ENCODE measurements around the gene CLDN6. TPM values are rescaled to one million over a fixed set of nuclear protein-coding genes. Genes with fewer than 3 reads are reported as not detected.

The CLDN6 gene
- total RNA-seq, 2 experiments from 2014 or later, result not detected

GRCh38 chr16:3008690-3009037, 9.3 kb downstream of the CLDN6 start:
- ChIA-PET POLR2A (no interaction called here), CTCF (interaction anchor here (2.1 to 7.2 kb wide), 2 partner anchors 12 to 21 kb away, joined by 16 to 73 read pairs; partner anchors contain the start of gene TNFRSF12A)

GRCh38 chr16:3007957-3008689, 9.9 kb downstream of the CLDN6 start:
- ChIA-PET CTCF (interaction anchor here (0.9 to 7.2 kb wide), 4 partner anchors 13 to 21 kb away, joined by 3 to 73 read pairs (median 10); partner anchors contain the start of gene TNFRSF12A), POLR2A (interaction anchor here (0.6 kb wide), 1 partner anchor 31 kb away, joined by 3 read pairs; no protein-coding TSS in a partner anchor)

GRCh38 chr16:3007059-3007956, 10.7 kb downstream of the CLDN6 start:
- CTCF ChIA-PET, result interaction anchor here (0.9 to 7.2 kb wide), 4 partner anchors 13 to 22 kb away, joined by 3 to 73 read pairs (median 10); partner anchors contain the start of gene TNFRSF12A
- POLR2A ChIA-PET, result interaction anchor here (0.5 to 0.6 kb wide), 2 partner anchors 32 to 120 kb away, joined by 3 to 5 read pairs; no protein-coding TSS in a partner anchor

GRCh38 chr16:3004781-3005284, 13.2 kb downstream of the CLDN6 start:
- POLR2A ChIA-PET, result interaction anchor here (1.2 kb wide), 1 partner anchor 144 kb away, joined by 4 read pairs; no protein-coding TSS in a partner anchor
- CTCF ChIA-PET, result interaction anchor here (0.6 to 7.2 kb wide), 4 partner anchors 18 to 234 kb away, joined by 4 to 73 read pairs (median 11); partner anchors contain the start of genes HCFC1R1 and THOC6

GRCh38 chr16:3004319-3004718, 13.7 kb downstream of the CLDN6 start:
- CTCF ChIA-PET, result interaction anchor here (0.8 to 7.2 kb wide), 10 partner anchors 10 to 122 kb away, joined by 3 to 73 read pairs (median 3); partner anchors contain the start of genes HCFC1R1, PKMYT1, THOC6 and TNFRSF12A
- POLR2A ChIA-PET, result interaction anchor here (1.0 to 1.2 kb wide), 2 partner anchors 18 to 145 kb away, joined by 3 to 4 read pairs; no protein-coding TSS in a partner anchor

GRCh38 chr16:3003582-3004270, 14.3 kb downstream of the CLDN6 start:
- ChIA-PET CTCF (interaction anchor here (0.8 to 7.2 kb wide), 10 partner anchors 9 to 123 kb away, joined by 3 to 73 read pairs (median 3); partner anchors contain the start of genes HCFC1R1, PKMYT1, THOC6 and TNFRSF12A), POLR2A (interaction anchor here (1.0 kb wide), 1 partner anchor 18 kb away, joined by 3 read pairs; no protein-coding TSS in a partner anchor)

- CTCF ChIA-PET, result interaction anchor here (1.6 to 2.1 kb wide), 2 partner anchors 27 to 30 kb away, joined by 6 to 12 read pairs; no protein-coding TSS in a partner anchor
- POLR2A ChIA-PET, result no interaction called here
Measured at GRCh38 chr16:3001316-3001715, 16.7 kb downstream of the CLDN6 start.

- ChIA-PET CTCF (interaction anchor here (1.6 to 2.1 kb wide), 2 partner anchors 28 to 31 kb away, joined by 6 to 12 read pairs; no protein-coding TSS in a partner anchor), POLR2A (no interaction called here)
Measured at GRCh38 chr16:3000540-3000939, 17.4 kb downstream of the CLDN6 start.

- POLR2A ChIA-PET, result no interaction called here
Measured at GRCh38 chr16:2999929-3000328, 18.1 kb downstream of the CLDN6 start.

GRCh38 chr16:2996298-2996697, 21.7 kb downstream of the CLDN6 start:
- CTCF ChIA-PET, result interaction anchor here (0.8 kb wide), 1 partner anchor 32 kb away, joined by 3 read pairs; no protein-coding TSS in a partner anchor
- POLR2A ChIA-PET, result no interaction called here

More at GRCh38 chr16:2999929-3000328, 18.1 kb downstream of the CLDN6 start:
- CTCF ChIA-PET, result interaction anchor here (2.1 kb wide), 1 partner anchor 29 kb away, joined by 12 read pairs; no protein-coding TSS in a partner anchor

GRCh38 chr16:2992383-2993081, 25.5 kb downstream of the CLDN6 start:
- CTCF ChIA-PET, result no interaction called here
- POLR2A ChIA-PET, result no interaction called here

- POLR2A ChIA-PET, result no interaction called here
- CTCF ChIA-PET, result interaction anchor here (0.8 kb wide), 1 partner anchor 16 kb away, joined by 3 read pairs; no protein-coding TSS in a partner anchor
Measured at GRCh38 chr16:2991566-2992261, 26.3 kb downstream of the CLDN6 start.

GRCh38 chr16:2990891-2991290, 27.1 kb downstream of the CLDN6 start:
- POLR2A ChIA-PET, result no interaction called here
- CTCF ChIA-PET, result interaction anchor here (0.8 kb wide), 1 partner anchor 17 kb away, joined by 3 read pairs; no protein-coding TSS in a partner anchor

- POLR2A ChIA-PET, result no interaction called here
- CTCF ChIA-PET, result interaction anchor here (1.2 kb wide), 1 partner anchor 34 kb away, joined by 3 read pairs; no protein-coding TSS in a partner anchor
Measured at GRCh38 chr16:2988590-2989099, 29.3 kb downstream of the CLDN6 start.

- ChIA-PET POLR2A (no interaction called here), CTCF (interaction anchor here (1.0 to 1.2 kb wide), 2 partner anchors 35 to 61 kb away, joined by 3 read pairs; no protein-coding TSS in a partner anchor)
Measured at GRCh38 chr16:2987833-2988232, 30.1 kb downstream of the CLDN6 start.

GRCh38 chr16:2987286-2987685, 30.7 kb downstream of the CLDN6 start:
- ChIA-PET POLR2A (no interaction called here), CTCF (interaction anchor here (1.0 kb wide), 1 partner anchor 60 kb away, joined by 3 read pairs; no protein-coding TSS in a partner anchor)

Measured in activated CD8-positive, alpha-beta memory T cell treated with anti-CD3 and anti-CD28 coated beads for 36 hours (primary cell).